Transverse colon (tissue), 4 donors: ENCODE results near the gene PPFIA3. TPM values are rescaled to one million over a fixed set of nuclear protein-coding genes. Genes with fewer than 3 reads are reported as not detected.

Experiments
- DNase-seq: peaks from one replicate; pipeline ENCODE4 v3.0.0-alpha.2; 2019
- H3K27ac ChIP-seq, 4 donors: fragments of 200-600 bp; sonication (generic); 2 replicates each; pipeline ENCODE4 v1.5.1; 2016 to 2018; ENCODE audit warnings: inconsistent platforms in 4 of 4
- H3K27me3 ChIP-seq: fragments of 200-600 bp; sonication (generic); 2 replicates; pipeline ENCODE4 v1.5.1; 2017; ENCODE audit warnings: inconsistent platforms
- H3K36me3 ChIP-seq, 4 donors: fragments of 200-600 bp; sonication (generic); 2 replicates each; pipeline ENCODE4 v1.5.1; 2017 to 2019; ENCODE audit warnings: inconsistent platforms in 4 of 4
- H3K4me1 ChIP-seq, 4 donors: fragments of 200-600 bp; sonication (generic); 2 replicates each; pipeline ENCODE4 v1.5.1; 2017 to 2020; ENCODE audit warnings: inconsistent platforms in 4 of 4
- H3K4me3 ChIP-seq, 4 donors: fragments of 200-600 bp; sonication (generic); 1 replicate in 1 of 4; 2 replicates in 3 of 4; pipeline versions ENCODE4 v1.5.1 to v1.6.1; 2017 to 2019; ENCODE audit warnings: inconsistent platforms in 4 of 4
- H3K9me3 ChIP-seq, 2 donors: fragments of 200-600 bp; sonication (generic); 2 replicates each; pipeline ENCODE4 v1.5.1; 2017 to 2019; ENCODE audit warnings: inconsistent platforms in 2 of 2
- EP300 ChIP-seq: sonication (generic); formaldehyde crosslinking; IDR thresholded peaks from one replicate; pipeline ENCODE4 v1.6.1; 2017; ENCODE audit warnings: antibody characterized with exemption, low read depth
- POLR2A ChIP-seq: fragments of 450-650 bp; IDR thresholded peaks from one replicate; pipeline ENCODE4 v1.6.1; 2016; ENCODE audit warnings: antibody characterized with exemption, mild to moderate bottlenecking, moderate library complexity
- POLR2AphosphoS5 ChIP-seq, 3 donors: sonication (generic); formaldehyde crosslinking; IDR thresholded peaks; one replicate each; pipeline ENCODE4 v1.6.1; 2016; ENCODE audit warnings: antibody characterized with exemption in 3 of 3
- WGBS, 2 donors: methylation state at CpG; one replicate each; pipeline ENCODE4 v1.1.5; 2018; ENCODE audit warnings: low coverage in 1 of 2; 5-methylcytosine and 5-hydroxymethylcytosine counted together
- in situ Hi-C, 4 donors: fragments of 200-750 bp; cut with MboI; loops; one replicate each; pipeline versions ENCODE4 v1.15.0 to v1.15.1; 2017; ENCODE audit warnings: low sequenced_read_pairs in 3 of 4, low pct_ligation_motif_present in 1 of 4, low pct_unique_long_range_greater_than_20kb in 1 of 4
- intact Hi-C: fragments of 100-400 bp; cut with DNase I; formaldehyde crosslinking; loops from one replicate; pipeline ENCODE4 v1.15.1; 2023; ENCODE audit warnings: low total_unique reads
- total RNA-seq, 4 donors: library from RNA; depleted of rRNA; stranded (reverse); fragments of >200 nt; gene quantifications; one replicate each; pipeline ENCODE4 v1.1.0, GENCODE V29; 2016
- TF ChIP-seq, protein P1 (sequence below), 5 experiments: fragments of 200-600 bp in 3 of 5; fragments of 450-650 bp in 2 of 5; sonication (generic) in 3 of 5; IDR thresholded peaks; 1 replicate in 2 of 5; 2 replicates in 3 of 5; pipeline ENCODE4 v1.5.1; 2016 to 2017; ENCODE audit warnings: antibody characterized with exemption in 5 of 5, inconsistent platforms in 3 of 5, mild to moderate bottlenecking in 2 of 5, moderate library complexity in 1 of 5

PPFIA3 gene
- total RNA-seq, 4 donors from 2014 or later: 18.6 to 106 (median 19.9) TPM

GRCh38 chr19:49151267-49152118 is 32.1 kb downstream of the PPFIA3 start:
- peak; percentile 98 for DNase-seq
- intact Hi-C loops: no loop called here
- Histone ChIP-seq H3K27ac (peak overlapping the region; percentile 83 to 94 (median 92)), H3K9me3 (no peaks in the 10 kb centered on the region), H3K27me3 (no peaks in the 10 kb centered on the region), H3K4me3 (peak overlapping the region in 3 of 4 donors; percentile 54 to 72 (median 56)), H3K4me1 (peaks cover 8 to 39% (median 26%) of the 10 kb centered on the region in 4 donors), H3K36me3 (no peaks in the 10 kb centered on the region)
- 0 to 3% methylated on average over 3 to 41 of the region's 45 CpGs for WGBS, 2 donors
- peak; percentile 9 to 60 (median 52) for TF ChIP-seq POLR2AphosphoS5 (IDR thresholded peaks at IDR 0.05)
- TF ChIP-seq POLR2A: peak; percentile 45
- TF ChIP-seq EP300: no peak
- in situ Hi-C loops: no loop called here

- intact Hi-C loops: no loop called here
Measured at GRCh38 chr19:49152119-49152550, 32.8 kb downstream of the PPFIA3 start.

GRCh38 chr19:49153167-49153809 is 33.9 kb downstream of the PPFIA3 start:
- Histone ChIP-seq H3K4me1 (peaks cover 12 to 43% (median 30%) of the 10 kb centered on the region in 4 donors), H3K4me3 (no peak overlapping the region), H3K9me3 (no peaks in the 10 kb centered on the region), H3K27ac (no peak overlapping the region), H3K27me3 (no peaks in the 10 kb centered on the region), H3K36me3 (no peaks in the 10 kb centered on the region)
- in situ Hi-C loops: no loop called here
- no peak for TF ChIP-seq EP300
- TF ChIP-seq POLR2A: no peak
- TF ChIP-seq, protein P1, sequence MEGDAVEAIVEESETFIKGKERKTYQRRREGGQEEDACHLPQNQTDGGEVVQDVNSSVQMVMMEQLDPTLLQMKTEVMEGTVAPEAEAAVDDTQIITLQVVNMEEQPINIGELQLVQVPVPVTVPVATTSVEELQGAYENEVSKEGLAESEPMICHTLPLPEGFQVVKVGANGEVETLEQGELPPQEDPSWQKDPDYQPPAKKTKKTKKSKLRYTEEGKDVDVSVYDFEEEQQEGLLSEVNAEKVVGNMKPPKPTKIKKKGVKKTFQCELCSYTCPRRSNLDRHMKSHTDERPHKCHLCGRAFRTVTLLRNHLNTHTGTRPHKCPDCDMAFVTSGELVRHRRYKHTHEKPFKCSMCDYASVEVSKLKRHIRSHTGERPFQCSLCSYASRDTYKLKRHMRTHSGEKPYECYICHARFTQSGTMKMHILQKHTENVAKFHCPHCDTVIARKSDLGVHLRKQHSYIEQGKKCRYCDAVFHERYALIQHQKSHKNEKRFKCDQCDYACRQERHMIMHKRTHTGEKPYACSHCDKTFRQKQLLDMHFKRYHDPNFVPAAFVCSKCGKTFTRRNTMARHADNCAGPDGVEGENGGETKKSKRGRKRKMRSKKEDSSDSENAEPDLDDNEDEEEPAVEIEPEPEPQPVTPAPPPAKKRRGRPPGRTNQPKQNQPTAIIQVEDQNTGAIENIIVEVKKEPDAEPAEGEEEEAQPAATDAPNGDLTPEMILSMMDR (IDR thresholded peaks at IDR 0.05): no peak
- no peak for TF ChIP-seq POLR2AphosphoS5 (IDR thresholded peaks at IDR 0.05)
- intact Hi-C loops: no loop called here
- 79 to 93% methylated on average over 3 to 10 of the region's 10 CpGs for WGBS, 2 donors
- DNase-seq: no peak

More at GRCh38 chr19:49152119-49152550, 32.8 kb downstream of the PPFIA3 start:
- Histone ChIP-seq H3K4me3 (peak overlapping the region in 1 of 4 donors; percentile 56), H3K4me1 (peaks cover 8 to 39% (median 26%) of the 10 kb centered on the region in 4 donors), H3K27ac (peak overlapping the region; percentile 83 to 94 (median 92)), H3K9me3 (no peaks in the 10 kb centered on the region), H3K36me3 (no peaks in the 10 kb centered on the region), H3K27me3 (no peaks in the 10 kb centered on the region)
- DNase-seq: no peak
- 40% methylated on average over 10 of the region's 10 CpGs; no CpG with 5 or more reads in 1 of the 2 donors for WGBS, 2 donors
- in situ Hi-C loops: no loop called here
- TF ChIP-seq, protein P1 (IDR thresholded peaks at IDR 0.05): no peak
- no peak for TF ChIP-seq EP300
- TF ChIP-seq POLR2AphosphoS5 (IDR thresholded peaks at IDR 0.05): no peak
- TF ChIP-seq POLR2A: no peak

GRCh38 chr19:49154279-49154678 is 34.9 kb downstream of the PPFIA3 start:
- H3K9me3 ChIP-seq: no peaks in the 10 kb centered on the region
- intact Hi-C loops: no loop called here
- H3K4me1 ChIP-seq: peaks cover 7 to 43% (median 26%) of the 10 kb centered on the region in 4 donors
- DNase-seq: no peak
- H3K27me3 ChIP-seq: no peaks in the 10 kb centered on the region
- WGBS, 2 donors: 94 to 97% methylated on average over 5 to 6 of the region's 6 CpGs
- TF ChIP-seq EP300 (no peak), POLR2A (no peak), POLR2AphosphoS5 (IDR thresholded peaks at IDR 0.05) (no peak)
- TF ChIP-seq, protein P1 (IDR thresholded peaks at IDR 0.05): no peak
- no peak overlapping the region for H3K27ac ChIP-seq
- in situ Hi-C loops: no loop called here
- no peaks in the 10 kb centered on the region for H3K36me3 ChIP-seq
- H3K4me3 ChIP-seq: no peak overlapping the region
